SK-N-SH (cell line): ENCODE measurements around the gene SLC12A7. TPM values are rescaled to one million over a fixed set of nuclear protein-coding genes. Genes with fewer than 3 reads are reported as not detected.
A peak's percentile ranks its signal among the peaks of the same experiment; 100 is the strongest.

ENCODE experiments used
- CTCF ChIA-PET: fragments of 300-600, 350-600 bp; formaldehyde crosslinking; extraction: SDS; loops from one replicate; lab custom pipeline; 2021; lab: Yijun Ruan, JAX
- POLR2A ChIA-PET: fragments of 350-600 bp; sonication (Branson Sonifier 250); formaldehyde crosslinking; extraction: SDS; loops from one replicate; lab custom pipeline; 2020; ENCODE audit warnings: antibody characterized with exemption, inconsistent platforms; lab: Yijun Ruan, JAX
- DNase-seq: peaks from one replicate; pipeline ENCODE4 v3.0.0; 2012
- H2AFZ ChIP-seq: fragments of 200-600 bp; sonication (generic); 2 replicates; pipeline ENCODE4 v1.8.1; 2016; ENCODE audit warnings: antibody characterized with exemption, mild to moderate bottlenecking, low read depth
- H3F3A ChIP-seq: fragments of 200-600 bp; sonication (generic); replicated peaks from 2 replicates; pipeline ENCODE3; 2016; ENCODE audit warnings: antibody characterized with exemption, mild to moderate bottlenecking; ENCODE audit not compliant: insufficient read depth
- H3K27ac ChIP-seq, 2 experiments: fragments of 200-500 bp in 1 of 2; fragments of 200-600 bp in 1 of 2; sonication (Bioruptor generic) in 1 of 2; sonication (generic), shearing (Covaris generic) in 1 of 2; 2 replicates each; pipeline versions ENCODE4 v1.5.1 to v1.6.1; 2014 to 2016; ENCODE audit warnings: low read depth in 2 of 2, inconsistent platforms in 1 of 2, low read length in 1 of 2, mild to moderate bottlenecking in 1 of 2, mixed read lengths in 1 of 2
- H3K27me3 ChIP-seq: fragments of 200-600 bp; sonication (generic), shearing (Covaris generic); 2 replicates; pipeline ENCODE4 v1.6.1; 2016; ENCODE audit warnings: mixed run types; ENCODE audit not compliant: insufficient read depth
- H3K36me3 ChIP-seq, 2 experiments: fragments of 200-500 bp in 1 of 2; fragments of 200-600 bp in 1 of 2; sonication (Bioruptor generic) in 1 of 2; sonication (generic) in 1 of 2; replicated peaks in 1 of 2; 2 replicates each; pipeline versions ENCODE3 to v1.5.1; 2014 to 2016; ENCODE audit warnings: low read length in 1 of 2, mild to moderate bottlenecking in 1 of 2; ENCODE audit not compliant: insufficient read depth in 2 of 2, control insufficient read depth in 1 of 2
- H3K4me1 ChIP-seq, 2 experiments: fragments of 200-500 bp in 1 of 2; fragments of 200-600 bp in 1 of 2; sonication (Bioruptor generic) in 1 of 2; sonication (generic), shearing (Covaris generic) in 1 of 2; 2 replicates each; pipeline versions ENCODE4 v1.5.1 to v1.6.1; 2014 to 2016; ENCODE audit warnings: low read depth in 1 of 2, low read length in 1 of 2, mixed run types in 1 of 2; ENCODE audit not compliant: insufficient read depth in 2 of 2, control insufficient read depth in 1 of 2
- H3K4me2 ChIP-seq: fragments of 200-600 bp; sonication (generic), shearing (Covaris generic); 2 replicates; pipeline ENCODE4 v1.6.1; 2017; ENCODE audit warnings: mixed run types
- H3K4me3 ChIP-seq, 2 experiments: fragments of 200-500 bp in 1 of 2; fragments of 200-600 bp in 1 of 2; sonication (Bioruptor generic) in 1 of 2; sonication (generic), shearing (Covaris generic) in 1 of 2; 2 replicates each; pipeline versions ENCODE4 v1.5.1 to v1.8.1; 2014 to 2016; ENCODE audit warnings: low read depth in 2 of 2, inconsistent platforms in 1 of 2, low read length in 1 of 2, mild to moderate bottlenecking in 1 of 2, mixed read lengths in 1 of 2, moderate library complexity in 1 of 2
- H3K79me2 ChIP-seq: fragments of 200-600 bp; sonication (generic); 2 replicates; pipeline ENCODE4 v1.8.1; 2017; ENCODE audit warnings: mild to moderate bottlenecking; ENCODE audit not compliant: insufficient read depth
- H3K9ac ChIP-seq: fragments of 200-600 bp; sonication (generic); 2 replicates; pipeline ENCODE4 v1.6.1; 2017; ENCODE audit warnings: mixed run types
- H3K9me2 ChIP-seq: fragments of 200-600 bp; sonication (generic); 2 replicates; pipeline ENCODE4 v1.6.1; 2017; ENCODE audit warnings: mixed run types
- H3K9me3 ChIP-seq: fragments of 200-600 bp; sonication (generic); 2 replicates; pipeline ENCODE4 v1.6.1; 2017; ENCODE audit warnings: mixed run types, mild to moderate bottlenecking, moderate library complexity
- H4K20me1 ChIP-seq: fragments of 200-600 bp; sonication (generic); 2 replicates; pipeline ENCODE4 v1.6.1; 2017; ENCODE audit warnings: mild to moderate bottlenecking, mixed run types; ENCODE audit not compliant: insufficient read depth
- CTCF ChIP-seq: fragments of 200-600 bp; sonication (generic); IDR thresholded peaks from 2 replicates; pipeline ENCODE4 v1.6.1; 2017; ENCODE audit warnings: antibody characterized with exemption, mild to moderate bottlenecking, moderate library complexity
- JUND ChIP-seq: IDR thresholded peaks from 2 replicates; pipeline ENCODE4 v1.4.0; 2012
- MEF2A ChIP-seq: IDR thresholded peaks from 2 replicates; pipeline ENCODE4 v1.4.0; 2012; ENCODE audit warnings: low read depth, borderline replicate concordance
- MXI1 ChIP-seq: IDR thresholded peaks from 2 replicates; pipeline ENCODE4 v1.6.1; 2012; ENCODE audit warnings: mild to moderate bottlenecking, low read depth, low read length, improper control_type of control experiment
- NRF1 ChIP-seq: IDR thresholded peaks from 2 replicates; pipeline ENCODE4 v1.6.1; 2012; ENCODE audit warnings: low read depth, mild to moderate bottlenecking, low read length
- RCOR1 ChIP-seq: fragments of 150-350 bp; IDR thresholded peaks from 2 replicates; pipeline ENCODE4 v1.6.1; 2017; ENCODE audit warnings: antibody characterized with exemption, low read length
- TAF1 ChIP-seq: IDR thresholded peaks from 2 replicates; pipeline ENCODE4 v1.6.1; 2012; ENCODE audit warnings: low read depth, mild to moderate bottlenecking, low read length, moderate library complexity, borderline replicate concordance
- TCF12 ChIP-seq: IDR thresholded peaks from 2 replicates; pipeline ENCODE4 v1.4.0; 2012
- TEAD4 ChIP-seq: IDR thresholded peaks from 2 replicates; pipeline ENCODE4 v1.4.0; 2012; ENCODE audit warnings: mild to moderate bottlenecking, borderline replicate concordance; ENCODE audit not compliant: insufficient read depth
- WGBS: methylation state at CpG from one replicate; pipeline ENCODE4 v1.1.6; 2017; ENCODE audit warnings: low lambda C conversion rate; 5-methylcytosine and 5-hydroxymethylcytosine counted together
- polyA plus RNA-seq, 3 experiments: library from polyadenylated mRNA; depleted of rRNA; stranded (reverse); fragments of >200 nt; gene quantifications; 2 replicates each; pipeline ENCODE4 v1.2.3, GENCODE V29; 2012

Gene SLC12A7
- polyA plus RNA-seq, 1 of the 3 experiments (the other 2 are of a cell fraction): 2.6 TPM

- Histone ChIP-seq H3K9me3 (no peaks in the 10 kb centered on the region), H3K27me3 (no peaks in the 10 kb centered on the region), H3K79me2 (no peaks in the 10 kb centered on the region), H4K20me1 (no peaks in the 10 kb centered on the region), H3K9ac (no peak overlapping the region), H3K4me2 (no peak overlapping the region), H2AFZ (no peak overlapping the region), H3K27ac (no peak overlapping the region), H3K4me3 (no peak overlapping the region), H3K36me3 (no peaks in the 10 kb centered on the region), H3K4me1 (no peaks in the 10 kb centered on the region; a peak in 1 of 4 replicates), H3K9me2 (no peaks in the 10 kb centered on the region), H3F3A (no peaks in the 10 kb centered on the region)
- TF ChIP-seq TCF12 (no peak), TEAD4 (no peak)
- ChIA-PET POLR2A (no interaction called here), CTCF (interaction anchor here (0.9 to 1.6 kb wide), 5 partner anchors 96 to 179 kb away, joined by 3 to 5 read pairs (median 4); no protein-coding TSS in a partner anchor)
- DNase-seq: peak; percentile 21
- WGBS: 40% methylated on average over 3 of the region's 10 CpGs
These were observed 81.8 kb downstream of the SLC12A7 start for GRCh38 chr5:1029945-1030625.

GRCh38 chr5:1029282-1029944 lies 82.5 kb downstream of the SLC12A7 start:
- H3K9me3 ChIP-seq: no peaks in the 10 kb centered on the region
- POLR2A ChIA-PET: interaction anchor here (0.6 kb wide), 1 partner anchor 94 kb away, joined by 3 read pairs; no protein-coding TSS in a partner anchor
- no peaks in the 10 kb centered on the region for H4K20me1 ChIP-seq
- H3K4me2 ChIP-seq: no peak overlapping the region
- H2AFZ ChIP-seq: no peak overlapping the region
- H3K4me1 ChIP-seq: no peaks in the 10 kb centered on the region; a peak in 1 of 4 replicates
- 73% methylated on average over 24 of the region's 24 CpGs for WGBS
- H3K9ac ChIP-seq: no peak overlapping the region
- DNase-seq: no peak
- no peak overlapping the region for H3K27ac ChIP-seq
- TF ChIP-seq JUND (no peak), NRF1 (no peak), MXI1 (no peak), RCOR1 (no peak), MEF2A (no peak), TAF1 (no peak), CTCF (no peak)
- TF ChIP-seq, all 33 proteins: peak for 0
- Histone ChIP-seq H3K36me3 (no peaks in the 10 kb centered on the region), H3K79me2 (no peaks in the 10 kb centered on the region), H3K4me3 (no peak overlapping the region), H3K27me3 (no peaks in the 10 kb centered on the region), H3K9me2 (no peaks in the 10 kb centered on the region), H3F3A (no peaks in the 10 kb centered on the region)
- CTCF ChIA-PET: interaction anchor here (1.3 to 1.6 kb wide), 3 partner anchors 22 to 109 kb away, joined by 3 to 4 read pairs (median 4); no protein-coding TSS in a partner anchor
